CD14-positive monocyte (primary cell): ENCODE measurements around the gene C1QTNF5. TPM values are rescaled to one million over a fixed set of nuclear protein-coding genes. Genes with fewer than 3 reads are reported as not detected.
A peak's percentile ranks its signal among the peaks of the same experiment; 100 is the strongest.

Source experiments
- DNase-seq, 3 donors: peaks; one replicate each; pipeline ENCODE4 v3.0.0-alpha.2; 2011 to 2022
- H2AFZ ChIP-seq: 2 replicates; pipeline ENCODE4 v1.6.0; 2012; ENCODE audit warnings: mild to moderate bottlenecking, low read depth, low read length, inconsistent platforms; ENCODE audit not compliant: insufficient read depth, poor library complexity, severe bottlenecking
- H3K27ac ChIP-seq, 2 donors: 1 replicate in 1 of 2; 2 replicates in 1 of 2; pipeline ENCODE4 v1.5.1; 2012 to 2013; ENCODE audit warnings: low read length in 2 of 2, control low read depth in 1 of 2, inconsistent platforms in 1 of 2, low read depth in 1 of 2, mild to moderate bottlenecking in 1 of 2
- H3K27me3 ChIP-seq, 2 donors: one replicate each; pipeline versions ENCODE4 v1.6.0 to v1.6.1; 2011 to 2013; ENCODE audit warnings: low read length in 2 of 2; ENCODE audit not compliant: control insufficient read depth in 2 of 2, insufficient read depth in 2 of 2
- H3K36me3 ChIP-seq, 2 donors: replicated peaks in 1 of 2; 1 replicate in 1 of 2; 2 replicates in 1 of 2; pipeline versions ENCODE4 v1.5.1 to v1.6.1; 2012 to 2013; ENCODE audit warnings: low read length in 2 of 2, control low read depth in 1 of 2, inconsistent platforms in 1 of 2, mild to moderate bottlenecking in 1 of 2; ENCODE audit not compliant: insufficient read depth in 2 of 2, control insufficient read depth in 1 of 2
- H3K4me1 ChIP-seq, 2 donors: 1 replicate in 1 of 2; 2 replicates in 1 of 2; pipeline versions ENCODE4 v1.5.1 to v1.6.1; 2012 to 2013; ENCODE audit warnings: low read length in 2 of 2, control low read depth in 1 of 2, inconsistent platforms in 1 of 2, mild to moderate bottlenecking in 1 of 2, moderate library complexity in 1 of 2; ENCODE audit not compliant: insufficient read depth in 2 of 2, control insufficient read depth in 1 of 2
- H3K4me2 ChIP-seq: replicated peaks from 2 replicates; pipeline ENCODE3; 2012; ENCODE audit warnings: low read length, moderate library complexity, mild to moderate bottlenecking; ENCODE audit not compliant: poor library complexity, severe bottlenecking; ENCODE audit errors: extremely low read depth
- H3K4me3 ChIP-seq, 3 experiments: fragments of 200-600 bp in 1 of 3; sonication (generic) in 1 of 3; replicated peaks in 1 of 3; 1 replicate in 2 of 3; 2 replicates in 1 of 3; pipeline ENCODE4 v1.5.1; 2011 to 2013; ENCODE audit warnings: low read length in 3 of 3, mild to moderate bottlenecking in 3 of 3, control low read depth in 2 of 3, low read depth in 2 of 3, inconsistent platforms in 1 of 3, moderate library complexity in 1 of 3
- H3K79me2 ChIP-seq: 2 replicates; pipeline ENCODE4 v1.6.0; 2012; ENCODE audit warnings: mild to moderate bottlenecking, control low read depth, inconsistent platforms, low read length, moderate library complexity; ENCODE audit not compliant: insufficient read depth
- H3K9ac ChIP-seq: 2 replicates; pipeline ENCODE4 v1.6.0; 2017; ENCODE audit warnings: low read length, mild to moderate bottlenecking; ENCODE audit not compliant: insufficient read depth, poor library complexity, severe bottlenecking
- H3K9me3 ChIP-seq, 2 donors: replicated peaks in 1 of 2; 1 replicate in 1 of 2; 2 replicates in 1 of 2; pipeline versions ENCODE4 v1.5.1 to v1.6.1; 2012 to 2013; ENCODE audit warnings: low read length in 2 of 2, control low read depth in 1 of 2; ENCODE audit not compliant: control insufficient read depth in 1 of 2, insufficient read depth in 1 of 2
- H4K20me1 ChIP-seq: 2 replicates; pipeline ENCODE4 v1.6.0; 2012; ENCODE audit warnings: mild to moderate bottlenecking, low read length, control low read depth, moderate library complexity; ENCODE audit not compliant: insufficient read depth
- H3K27ac Mint-ChIP-seq, 7 donors: one replicate each; pipeline ENCODE4 v1.8.0; 2020; ENCODE audit warnings: mild to moderate bottlenecking in 7 of 7, mixed read lengths in 7 of 7, moderate library complexity in 6 of 7, inconsistent platforms in 2 of 7
- H3K27me3 Mint-ChIP-seq, 3 donors: one replicate each; pipeline ENCODE4 v1.8.0; 2021 to 2022; ENCODE audit warnings: low read depth in 3 of 3, mild to moderate bottlenecking in 3 of 3, mixed read lengths in 3 of 3, moderate library complexity in 3 of 3, inconsistent platforms in 1 of 3
- H3K36me3 Mint-ChIP-seq, 2 donors: one replicate each; pipeline ENCODE4 v1.8.0; 2020; ENCODE audit warnings: mixed read lengths in 2 of 2, inconsistent platforms in 1 of 2, mild to moderate bottlenecking in 1 of 2
- H3K4me1 Mint-ChIP-seq: one replicate; pipeline ENCODE4 v1.8.0; 2020; ENCODE audit warnings: mild to moderate bottlenecking, mixed read lengths
- H3K4me3 Mint-ChIP-seq, 2 donors: one replicate each; pipeline ENCODE4 v1.8.0; 2020; ENCODE audit warnings: mild to moderate bottlenecking in 2 of 2, mixed read lengths in 2 of 2, moderate library complexity in 1 of 2
- H3K9me3 Mint-ChIP-seq, 7 donors: one replicate each; pipeline ENCODE4 v1.8.0; 2020 to 2022; ENCODE audit warnings: mixed read lengths in 7 of 7, mild to moderate bottlenecking in 6 of 7, moderate library complexity in 6 of 7, inconsistent platforms in 2 of 7
- WGBS: methylation state at CpG from one replicate; pipeline ENCODE4 v1.1.5; 2013; ENCODE audit warnings: missing lambda C conversion rate; ENCODE audit not compliant: insufficient coverage; 5-methylcytosine and 5-hydroxymethylcytosine counted together
- intact Hi-C, 2 donors: fragments of 100-400 bp; cut with micrococcal nuclease; formaldehyde crosslinking; loops; one replicate each; pipeline versions ENCODE4 v1.15.0 to v1.15.1; 2023
- polyA plus RNA-seq, 3 donors: library from polyadenylated mRNA; depleted of rRNA in 1 of 3; unstranded in 2 of 3; stranded (reverse) in 1 of 3; fragments of 300-500 nt in 2 of 3; fragments of >200 nt in 1 of 3; fragmentation: Illumina TruSeq in 2 of 3; gene quantifications; 1 replicate in 2 of 3; 2 replicates in 1 of 3; pipeline ENCODE4 v1.2.3, GENCODE V29; 2012 to 2021
- TF ChIP-seq, protein P1 (sequence below): fragments of 200-600 bp; IDR thresholded peaks from one replicate; pipeline ENCODE4 v1.8.0; 2022; ENCODE audit warnings: antibody characterized with exemption, mild to moderate bottlenecking

C1QTNF5 gene
- polyA plus RNA-seq, 3 donors, result not detected

GRCh38 chr11:119346605-119347004, 5.9 kb upstream of the C1QTNF5 start, which contains the start of gene MFRP:
TSS of gene MFRP (minus strand) at chr11:119346705. CDS start at chr11:119346513, 192 bp downstream.
- no peak for DNase-seq
- no peak within 1 kb of the TSS for H3K4me3 ChIP-seq
- H3K4me1 ChIP-seq, result no peaks in the 10 kb centered on the region
- WGBS, result 49% methylated on average over 2 of the region's 6 CpGs
- no peaks in the 10 kb centered on the region for H4K20me1 ChIP-seq
- H3K4me2 ChIP-seq, result no peak within 1 kb of the TSS
- no peaks in the 10 kb centered on the region for H3K36me3 Mint-ChIP-seq
- no peak within 1 kb of the TSS for H3K9ac ChIP-seq
- H3K27ac Mint-ChIP-seq, result peak within 1 kb of the TSS in 2 of 7 donors; percentile 25 to 46
- no peak within 1 kb of the TSS for H3K4me3 Mint-ChIP-seq
- H3K4me1 Mint-ChIP-seq, result no peaks in the 10 kb centered on the region
- no peaks in the 10 kb centered on the region for H3K9me3 ChIP-seq
- no peak within 1 kb of the TSS for H3K27ac ChIP-seq
- H3K36me3 ChIP-seq, result no peaks in the 10 kb centered on the region
- no peaks in the 10 kb centered on the region for H3K9me3 Mint-ChIP-seq
- intact Hi-C loops, result no loop called here
- H3K27me3 ChIP-seq, result peaks cover 4 to 25% of the 10 kb centered on the region in 2 donors
- H3K27me3 Mint-ChIP-seq, result peaks cover 29 to 54% (median 46%) of the 10 kb centered on the region in 3 donors
- TF ChIP-seq, protein P1, sequence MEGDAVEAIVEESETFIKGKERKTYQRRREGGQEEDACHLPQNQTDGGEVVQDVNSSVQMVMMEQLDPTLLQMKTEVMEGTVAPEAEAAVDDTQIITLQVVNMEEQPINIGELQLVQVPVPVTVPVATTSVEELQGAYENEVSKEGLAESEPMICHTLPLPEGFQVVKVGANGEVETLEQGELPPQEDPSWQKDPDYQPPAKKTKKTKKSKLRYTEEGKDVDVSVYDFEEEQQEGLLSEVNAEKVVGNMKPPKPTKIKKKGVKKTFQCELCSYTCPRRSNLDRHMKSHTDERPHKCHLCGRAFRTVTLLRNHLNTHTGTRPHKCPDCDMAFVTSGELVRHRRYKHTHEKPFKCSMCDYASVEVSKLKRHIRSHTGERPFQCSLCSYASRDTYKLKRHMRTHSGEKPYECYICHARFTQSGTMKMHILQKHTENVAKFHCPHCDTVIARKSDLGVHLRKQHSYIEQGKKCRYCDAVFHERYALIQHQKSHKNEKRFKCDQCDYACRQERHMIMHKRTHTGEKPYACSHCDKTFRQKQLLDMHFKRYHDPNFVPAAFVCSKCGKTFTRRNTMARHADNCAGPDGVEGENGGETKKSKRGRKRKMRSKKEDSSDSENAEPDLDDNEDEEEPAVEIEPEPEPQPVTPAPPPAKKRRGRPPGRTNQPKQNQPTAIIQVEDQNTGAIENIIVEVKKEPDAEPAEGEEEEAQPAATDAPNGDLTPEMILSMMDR, result no peak
- H2AFZ ChIP-seq, result no peak within 1 kb of the TSS
- H3K79me2 ChIP-seq, result no peaks in the 10 kb centered on the region

- 90% methylated on average over 10 of the region's 12 CpGs for WGBS
- Histone ChIP-seq H3K9ac (no peak overlapping the region), H2AFZ (no peak overlapping the region), H3K4me3 (no peak overlapping the region), H3K27ac (no peak overlapping the region), H3K27me3 (peaks cover 12 to 31% of the 10 kb centered on the region in 2 donors), H4K20me1 (no peaks in the 10 kb centered on the region), H3K4me2 (no peak overlapping the region), H3K4me1 (peaks cover 9% of the 10 kb centered on the region in 2 donors), H3K9me3 (peaks cover 0 to 4% of the 10 kb centered on the region in 2 donors), H3K36me3 (no peaks in the 10 kb centered on the region), H3K79me2 (no peaks in the 10 kb centered on the region)
- Mint-ChIP-seq H3K36me3 (peaks cover 0 to 4% of the 10 kb centered on the region in 2 donors), H3K4me1 (peaks cover 8% of the 10 kb centered on the region), H3K9me3 (peaks cover 0 to 6% (median 3%) of the 10 kb centered on the region in 7 donors), H3K27me3 (peaks cover 35 to 55% (median 53%) of the 10 kb centered on the region in 3 donors), H3K27ac (no peak overlapping the region), H3K4me3 (no peak overlapping the region)
- TF ChIP-seq, protein P1, result no peak
- DNase-seq, result no peak
- intact Hi-C loops, result no loop called here
These were observed 5.0 kb upstream of the C1QTNF5 start for GRCh38 chr11:119345685-119346084.
